Liver (tissue), 9 donors: ENCODE measurements around the gene TNS3. TPM values are rescaled to one million over a fixed set of nuclear protein-coding genes. Genes with fewer than 3 reads are reported as not detected.

ENCODE experiments used
- DNase-seq: peaks from one replicate; pipeline ENCODE4 v3.0.0-alpha.2; 2017; ENCODE audit warnings: low spot score
- H3K27ac ChIP-seq, 2 donors: one replicate each; pipeline ENCODE4 v1.7.0; 2013; ENCODE audit warnings: inconsistent platforms in 2 of 2, low read length in 2 of 2, control low read depth in 1 of 2, low read depth in 1 of 2, mild to moderate bottlenecking in 1 of 2
- H3K27me3 ChIP-seq, 4 donors: one replicate each; pipeline versions ENCODE4 v1.6.1 to v1.7.0; 2013; ENCODE audit warnings: low read length in 3 of 4, inconsistent platforms in 1 of 4, mild to moderate bottlenecking in 1 of 4, moderate library complexity in 1 of 4; ENCODE audit not compliant: control insufficient read depth in 4 of 4, insufficient read depth in 4 of 4
- H3K36me3 ChIP-seq, 4 donors: one replicate each; pipeline versions ENCODE4 v1.6.1 to v1.7.0; 2013; ENCODE audit warnings: low read length in 3 of 4, mild to moderate bottlenecking in 3 of 4, low read depth in 1 of 4, moderate library complexity in 1 of 4; ENCODE audit not compliant: control insufficient read depth in 4 of 4, insufficient read depth in 3 of 4
- H3K4me1 ChIP-seq, 4 donors: one replicate each; pipeline versions ENCODE4 v1.6.1 to v1.7.0; 2013; ENCODE audit warnings: low read length in 3 of 4, mild to moderate bottlenecking in 3 of 4, moderate library complexity in 1 of 4; ENCODE audit not compliant: control insufficient read depth in 4 of 4, insufficient read depth in 4 of 4
- H3K4me3 ChIP-seq, 3 donors: one replicate each; pipeline versions ENCODE4 v1.6.1 to v1.7.0; 2013; ENCODE audit warnings: low read length in 3 of 3, control low read depth in 1 of 3, low read depth in 1 of 3, mild to moderate bottlenecking in 1 of 3
- H3K9ac ChIP-seq, 2 donors: one replicate each; pipeline ENCODE4 v1.7.0; 2013; ENCODE audit warnings: low read length in 2 of 2, mild to moderate bottlenecking in 2 of 2, moderate library complexity in 2 of 2, control low read depth in 1 of 2, low read depth in 1 of 2
- H3K9me3 ChIP-seq, 4 donors: one replicate each; pipeline versions ENCODE4 v1.6.1 to v1.7.0; 2013; ENCODE audit warnings: low read length in 3 of 4; ENCODE audit not compliant: control insufficient read depth in 4 of 4
- EGR1 ChIP-seq, 2 donors: IDR thresholded peaks; 2 replicates each; pipeline ENCODE4 v1.6.1; 2016 to 2018; ENCODE audit warnings: antibody characterized with exemption in 2 of 2, low read depth in 2 of 2
- FOXA1 ChIP-seq: IDR thresholded peaks from 2 replicates; pipeline ENCODE4 v1.6.1; 2016; ENCODE audit warnings: antibody characterized with exemption
- GABPA ChIP-seq, 2 donors: IDR thresholded peaks in 1 of 2; conservative IDR thresholded peaks in 1 of 2; 2 replicates each; pipeline ENCODE4 v1.6.1; 2016; ENCODE audit warnings: antibody characterized with exemption in 2 of 2, mild to moderate bottlenecking in 1 of 2, moderate library complexity in 1 of 2
- HNF4G ChIP-seq: IDR thresholded peaks from 2 replicates; pipeline ENCODE4 v1.6.1; 2016; ENCODE audit warnings: antibody characterized with exemption
- JUND ChIP-seq, 2 donors: IDR thresholded peaks; 2 replicates each; pipeline ENCODE4 v1.6.1; 2016; ENCODE audit warnings: antibody characterized with exemption in 2 of 2
- NR2F2 ChIP-seq: IDR thresholded peaks from 2 replicates; pipeline ENCODE4 v1.6.1; 2016; ENCODE audit warnings: antibody characterized with exemption
- RAD21 ChIP-seq, 2 donors: IDR thresholded peaks; 2 replicates each; pipeline ENCODE4 v1.6.1; 2016; ENCODE audit warnings: antibody characterized with exemption in 2 of 2, mild to moderate bottlenecking in 2 of 2
- RXRA ChIP-seq, 2 donors: IDR thresholded peaks; 2 replicates each; pipeline ENCODE4 v1.6.1; 2017 to 2018; ENCODE audit warnings: antibody characterized with exemption in 2 of 2, mild to moderate bottlenecking in 1 of 2
- SP1 ChIP-seq: IDR thresholded peaks from 2 replicates; pipeline ENCODE4 v1.6.1; 2018; ENCODE audit warnings: antibody characterized with exemption, mild to moderate bottlenecking
- YY1 ChIP-seq: IDR thresholded peaks from 2 replicates; pipeline ENCODE4 v1.6.1; 2016; ENCODE audit warnings: antibody characterized with exemption, mild to moderate bottlenecking
- ZBTB33 ChIP-seq: IDR thresholded peaks from 2 replicates; pipeline ENCODE4 v1.6.1; 2016; ENCODE audit warnings: antibody characterized with exemption
- WGBS: extraction: QIAGEN DNeasy Blood & Tissue Kit; methylation state at CpG from one replicate; pipeline ENCODE4 v1.1.7; 2013; 5-methylcytosine and 5-hydroxymethylcytosine counted together
- polyA plus RNA-seq, 2 donors: library from polyadenylated mRNA; stranded (reverse) in 1 of 2; unstranded in 1 of 2; fragments of 200-250 nt in 1 of 2; fragments of >200 nt in 1 of 2; fragmentation: Nextera tagmentation in 1 of 2; extraction: Ambion mirVana in 1 of 2; gene quantifications; one replicate each; pipeline versions ENCODE4 v1.2.1 to v1.2.3, GENCODE V29; 2013 to 2015
- total RNA-seq, 2 donors: library from RNA; depleted of rRNA; stranded (reverse); fragments of >200 nt; gene quantifications; one replicate each; pipeline ENCODE4 v1.2.3, GENCODE V29; 2014
- TF ChIP-seq, protein P1 (sequence below): IDR thresholded peaks from 2 replicates; pipeline ENCODE4 v1.6.1; 2016; ENCODE audit warnings: antibody characterized with exemption
- TF ChIP-seq, protein P2 (sequence below): fragments of 150-350 bp; IDR thresholded peaks from 2 replicates; pipeline ENCODE4 v1.5.1; 2017; ENCODE audit warnings: improper control_type of control experiment, low read depth, low read length; ENCODE audit not compliant: missing input control
- TF ChIP-seq, protein P3 (sequence below): IDR thresholded peaks from 2 replicates; pipeline ENCODE4 v1.6.1; 2016; ENCODE audit warnings: antibody characterized with exemption
- donor health status: healthy.
- donor health status: healthy.
- donor health status: healthy.
- donor health status: healthy.
- donor health status: healthy.

The TNS3 gene
- total and polyA plus RNA-seq, 4 donors: 16.8 to 100 (median 29.5) TPM

- TF ChIP-seq YY1: no peak
- TF ChIP-seq RAD21 (IDR thresholded peaks at IDR 0.05): no peak
Measured at GRCh38 chr7:47549916-47550315, 32.0 kb downstream of the TNS3 start (continued).

- H3K36me3 ChIP-seq: peaks cover 0 to 4% (median 1%) of the 10 kb centered on the region in 4 donors
- H3K27me3 ChIP-seq: no peaks in the 10 kb centered on the region
- peaks cover 0 to 4% (median 1%) of the 10 kb centered on the region in 4 donors for H3K4me1 ChIP-seq
- no peak for DNase-seq
- no peaks in the 10 kb centered on the region for H3K9me3 ChIP-seq
- 95% methylated on average over 6 of the region's 6 CpGs for WGBS
- no peak overlapping the region for H3K4me3 ChIP-seq
- TF ChIP-seq, protein P1, sequence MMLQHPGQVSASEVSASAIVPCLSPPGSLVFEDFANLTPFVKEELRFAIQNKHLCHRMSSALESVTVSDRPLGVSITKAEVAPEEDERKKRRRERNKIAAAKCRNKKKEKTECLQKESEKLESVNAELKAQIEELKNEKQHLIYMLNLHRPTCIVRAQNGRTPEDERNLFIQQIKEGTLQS: no peak
- TF ChIP-seq HNF4G (no peak), YY1 (no peak), ZBTB33 (no peak), FOXA1 (no peak), GABPA (IDR thresholded peaks at IDR 0.05 in 1 of 2, conservative IDR thresholded peaks at IDR 0.05 in 1 of 2) (no peak), RXRA (IDR thresholded peaks at IDR 0.05) (no peak), JUND (IDR thresholded peaks at IDR 0.05) (no peak), NR2F2 (no peak)
- TF ChIP-seq, protein P2, sequence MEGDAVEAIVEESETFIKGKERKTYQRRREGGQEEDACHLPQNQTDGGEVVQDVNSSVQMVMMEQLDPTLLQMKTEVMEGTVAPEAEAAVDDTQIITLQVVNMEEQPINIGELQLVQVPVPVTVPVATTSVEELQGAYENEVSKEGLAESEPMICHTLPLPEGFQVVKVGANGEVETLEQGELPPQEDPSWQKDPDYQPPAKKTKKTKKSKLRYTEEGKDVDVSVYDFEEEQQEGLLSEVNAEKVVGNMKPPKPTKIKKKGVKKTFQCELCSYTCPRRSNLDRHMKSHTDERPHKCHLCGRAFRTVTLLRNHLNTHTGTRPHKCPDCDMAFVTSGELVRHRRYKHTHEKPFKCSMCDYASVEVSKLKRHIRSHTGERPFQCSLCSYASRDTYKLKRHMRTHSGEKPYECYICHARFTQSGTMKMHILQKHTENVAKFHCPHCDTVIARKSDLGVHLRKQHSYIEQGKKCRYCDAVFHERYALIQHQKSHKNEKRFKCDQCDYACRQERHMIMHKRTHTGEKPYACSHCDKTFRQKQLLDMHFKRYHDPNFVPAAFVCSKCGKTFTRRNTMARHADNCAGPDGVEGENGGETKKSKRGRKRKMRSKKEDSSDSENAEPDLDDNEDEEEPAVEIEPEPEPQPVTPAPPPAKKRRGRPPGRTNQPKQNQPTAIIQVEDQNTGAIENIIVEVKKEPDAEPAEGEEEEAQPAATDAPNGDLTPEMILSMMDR: no peak
- H3K27ac ChIP-seq: no peak overlapping the region
- H3K9ac ChIP-seq: no peak overlapping the region
Measured at GRCh38 chr7:47549397-47549796, 32.5 kb downstream of the TNS3 start.

- Histone ChIP-seq H3K4me3 (no peak overlapping the region), H3K27me3 (no peaks in the 10 kb centered on the region), H3K9ac (no peak overlapping the region), H3K4me1 (peaks cover 0 to 4% (median 1%) of the 10 kb centered on the region in 4 donors), H3K36me3 (peaks cover 0 to 3% (median 1%) of the 10 kb centered on the region in 4 donors), H3K9me3 (no peaks in the 10 kb centered on the region), H3K27ac (no peak overlapping the region)
- WGBS: 96% methylated on average over 8 of the region's 8 CpGs
- TF ChIP-seq ZBTB33 (no peak), SP1 (no peak), RAD21 (IDR thresholded peaks at IDR 0.05) (no peak), HNF4G (no peak), GABPA (IDR thresholded peaks at IDR 0.05 in 1 of 2, conservative IDR thresholded peaks at IDR 0.05 in 1 of 2) (no peak), EGR1 (IDR thresholded peaks at IDR 0.05; ENCODE audit: low read depth in 2 of 2) (no peak)
- TF ChIP-seq, protein P2: no peak
- TF ChIP-seq, protein P3, sequence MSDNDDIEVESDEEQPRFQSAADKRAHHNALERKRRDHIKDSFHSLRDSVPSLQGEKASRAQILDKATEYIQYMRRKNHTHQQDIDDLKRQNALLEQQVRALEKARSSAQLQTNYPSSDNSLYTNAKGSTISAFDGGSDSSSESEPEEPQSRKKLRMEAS: no peak
- no peak for DNase-seq
Measured at GRCh38 chr7:47548546-47548945, 33.4 kb downstream of the TNS3 start.
